ENCODE results near the gene ACAA2. TPM values are rescaled to one million over a fixed set of nuclear protein-coding genes. Genes with fewer than 3 reads are reported as not detected.

The ACAA2 gene
- polyA plus RNA-seq, 2 of the 4 experiments (the other 2 are of a cell fraction): 30.9 to 47.5 TPM

- no peak overlapping the region for H3K4me3 ChIP-seq
- POLR2A ChIA-PET: no interaction called here
- H3K27ac ChIP-seq: peak overlapping the region; percentile 3 to 67; a peak in 4 of 6 replicates
- FAIRE-seq (peak; percentile 32), DNase-seq (ENCODE audit: low read depth in 1 of 2, low spot score in 1 of 2) (peak in 1 of 2 experiments; percentile 22), ATAC-seq (peak in 1 of 2 experiments; percentile 54; a peak in 2 of 6 replicates)
- H3K4me2 ChIP-seq: peak overlapping the region; percentile 64
- H3K4me1 ChIP-seq: peaks cover 9% of the 10 kb centered on the region; the same call in 2 of the 3 replicates
- 19% methylated on average over 5 of the region's 5 CpGs for WGBS (ENCODE audit: missing lambda C conversion rate)
- CTCF ChIA-PET: interaction anchor here (0.8 kb wide), 1 partner anchor 70 kb away, joined by 3 read pairs; no protein-coding TSS in a partner anchor
- no peaks in the 10 kb centered on the region for H3K9me3 ChIP-seq
- TF ChIP-seq ZNF302 (CRISPR knock-in tag; IDR thresholded peaks at IDR 0.05): no peak
- no peak for TF ChIP-seq TFCP2L1 (CRISPR knock-in tag; IDR thresholded peaks at IDR 0.05)
- no peak for TF ChIP-seq USF2 (IDR thresholded peaks at IDR 0.05)
- no peak for TF ChIP-seq RFX5 (IDR thresholded peaks at IDR 0.05)
- no peak for TF ChIP-seq EHF (CRISPR knock-in tag; IDR thresholded peaks at IDR 0.05)
- no peak for TF ChIP-seq ELK1 (IDR thresholded peaks at IDR 0.05; ENCODE audit: low read depth, low read length)
- no peak for TF ChIP-seq CBX8 (IDR thresholded peaks at IDR 0.05)
- TF ChIP-seq RCOR1 (IDR thresholded peaks at IDR 0.05; ENCODE audit: low read depth, low read length): no peak
- no peak for TF ChIP-seq FOSB (CRISPR knock-in tag; IDR thresholded peaks at IDR 0.05)
- no peak for TF ChIP-seq MYC (IDR thresholded peaks at IDR 0.05; ENCODE audit: borderline replicate concordance, low read length)
- no peak for TF ChIP-seq HES2 (IDR thresholded peaks at IDR 0.05)
- no peak for TF ChIP-seq PBX3 (IDR thresholded peaks at IDR 0.05)
- TF ChIP-seq MAZ (IDR thresholded peaks at IDR 0.05; ENCODE audit: borderline replicate concordance, low read depth, low read length): no peak
- no peak for TF ChIP-seq MAFK (IDR thresholded peaks at IDR 0.05; ENCODE audit: partially characterized antibody)
- TF ChIP-seq CBX2 (IDR thresholded peaks at IDR 0.05; ENCODE audit: borderline replicate concordance, low read depth): no peak
- no peak for TF ChIP-seq KDM5A (IDR thresholded peaks at IDR 0.05)
- TF ChIP-seq CEBPB (IDR thresholded peaks at IDR 0.05): no peak
- no peak for TF ChIP-seq NPAS2 (CRISPR knock-in tag; IDR thresholded peaks at IDR 0.05; ENCODE audit: borderline replicate concordance)
Observed at GRCh38 chr18:49788327-49788898, 24.9 kb downstream of the ACAA2 start.

GRCh38 chr18:49786019-49786720 lies 27.2 kb downstream of the ACAA2 start:
- Histone ChIP-seq H3K4me3 (no peak overlapping the region), H3K4me2 (no peak overlapping the region), H3K27ac (no peak overlapping the region), H3K9me3 (no peaks in the 10 kb centered on the region), H3K4me1 (peaks cover 9% of the 10 kb centered on the region; the same call in 2 of the 3 replicates)
- FAIRE-seq: no peak
- TF ChIP-seq RNF2 (IDR thresholded peaks at IDR 0.05; ENCODE audit: borderline replicate concordance, low read depth) (no peak), KDM5A (IDR thresholded peaks at IDR 0.05) (no peak), HOXA7 (CRISPR knock-in tag; IDR thresholded peaks at IDR 0.05) (no peak), ZFP36 (IDR thresholded peaks at IDR 0.05; ENCODE audit: borderline replicate concordance, partially characterized antibody) (no peak), EHF (CRISPR knock-in tag; IDR thresholded peaks at IDR 0.05) (no peak), ZC3H11A (IDR thresholded peaks at IDR 0.05) (no peak), RAD21 (conservative IDR thresholded peaks at IDR 0.05 in 1 of 2, IDR thresholded peaks at IDR 0.05 in 1 of 2) (no peak), POLR2A (IDR thresholded peaks at IDR 0.05; ENCODE audit: low read length) (no peak), POLR2AphosphoS2 (conservative IDR thresholded peaks at IDR 0.05; ENCODE audit: low read length) (no peak), CHD2 (IDR thresholded peaks at IDR 0.05; ENCODE audit: low read length, partially characterized antibody) (no peak), ZSCAN20 (CRISPR knock-in tag; IDR thresholded peaks at IDR 0.05) (no peak), BCL3 (IDR thresholded peaks at IDR 0.05) (no peak), CBX2 (IDR thresholded peaks at IDR 0.05; ENCODE audit: borderline replicate concordance, low read depth) (no peak), CBX8 (IDR thresholded peaks at IDR 0.05) (no peak), EHMT2 (IDR thresholded peaks at IDR 0.05; ENCODE audit: low read depth) (no peak), GATA3 (IDR thresholded peaks at IDR 0.05; ENCODE audit: borderline replicate concordance) (no peak), CHD4 (IDR thresholded peaks at IDR 0.05; ENCODE audit: borderline replicate concordance) (no peak), JUNB (IDR thresholded peaks at IDR 0.05) (no peak)
- POLR2A ChIA-PET: no interaction called here
- ATAC-seq: no peak
- CTCF ChIA-PET: no interaction called here
- 97% methylated on average over 1 of the region's 1 CpG for WGBS (ENCODE audit: missing lambda C conversion rate)
- DNase-seq (ENCODE audit: low read depth in 1 of 2, low spot score in 1 of 2): no peak

Data from A549 (cell line).